Activated CD8-positive, alpha-beta memory T cell treated with anti-CD3 and anti-CD28 coated beads for 36 hours (primary cell): ENCODE measurements around the gene CETN1. TPM values are rescaled to one million over a fixed set of nuclear protein-coding genes. Genes with fewer than 3 reads are reported as not detected.

Experiments used
- CTCF ChIA-PET: fragments of 350-600 bp; sonication (Branson Sonifier 250); formaldehyde crosslinking; loops from one replicate; lab custom pipeline; 2021; ENCODE audit warnings: antibody characterized with exemption; lab: Charles Lee
- POLR2A ChIA-PET: fragments of 350-600 bp; sonication (Branson Sonifier 250); formaldehyde crosslinking; loops from one replicate; lab custom pipeline; 2021; ENCODE audit warnings: antibody characterized with exemption; lab: Charles Lee
- total RNA-seq, 2 experiments: library from RNA; stranded (reverse); gene quantifications; one replicate each; pipeline ENCODE4 v1.2.3, GENCODE V29; 2021

CETN1 gene
- total RNA-seq, 2 experiments from 2014 or later = not detected

DNA sequence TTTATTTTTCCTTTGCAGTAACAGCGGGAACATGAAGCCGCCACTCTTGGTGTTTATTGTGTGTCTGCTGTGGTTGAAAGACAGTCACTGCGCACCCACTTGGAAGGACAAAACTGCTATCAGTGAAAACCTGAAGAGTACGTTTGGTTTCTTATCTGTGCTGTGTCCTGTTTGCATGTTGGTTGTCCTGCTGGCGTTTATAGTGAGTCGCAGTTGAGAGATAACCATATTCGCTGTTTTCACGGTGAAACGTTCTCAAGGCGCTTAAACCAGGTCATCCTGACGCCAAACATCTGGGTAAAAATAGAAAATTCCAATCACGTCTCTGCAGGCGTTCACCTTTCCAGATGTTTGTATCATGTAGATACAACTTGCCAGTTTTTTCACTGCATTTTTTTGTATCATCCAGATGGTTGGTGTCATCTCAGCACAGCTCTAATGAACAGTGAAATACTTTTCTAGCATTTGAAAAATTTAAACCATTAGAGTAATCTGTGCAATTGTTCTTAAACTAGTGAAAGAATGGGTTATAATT, 37.9 kb downstream of the CETN1 start:
- POLR2A ChIA-PET = no interaction called here
- CTCF ChIA-PET = no interaction called here

DNA sequence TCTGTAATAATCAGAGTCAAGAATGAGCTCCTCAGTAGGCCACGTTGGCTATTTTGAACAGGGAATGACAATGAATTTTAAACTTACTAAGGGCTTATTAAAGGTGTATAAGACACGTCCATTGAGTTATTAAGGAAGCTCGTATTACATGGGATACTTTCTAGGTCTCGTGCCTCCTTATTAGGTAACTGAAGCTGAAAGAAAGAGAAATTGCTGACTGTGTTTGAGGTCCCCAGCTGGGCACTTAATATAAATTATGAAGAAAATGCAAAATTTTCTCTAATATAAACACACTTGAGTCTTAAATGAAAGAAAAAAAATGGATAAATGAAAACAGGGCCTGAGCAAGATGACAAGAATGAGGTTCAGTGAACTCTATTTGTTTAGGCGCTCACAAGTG, 38.4 kb downstream of the CETN1 start:
- ChIA-PET POLR2A (no interaction called here), CTCF (no interaction called here)

DNA sequence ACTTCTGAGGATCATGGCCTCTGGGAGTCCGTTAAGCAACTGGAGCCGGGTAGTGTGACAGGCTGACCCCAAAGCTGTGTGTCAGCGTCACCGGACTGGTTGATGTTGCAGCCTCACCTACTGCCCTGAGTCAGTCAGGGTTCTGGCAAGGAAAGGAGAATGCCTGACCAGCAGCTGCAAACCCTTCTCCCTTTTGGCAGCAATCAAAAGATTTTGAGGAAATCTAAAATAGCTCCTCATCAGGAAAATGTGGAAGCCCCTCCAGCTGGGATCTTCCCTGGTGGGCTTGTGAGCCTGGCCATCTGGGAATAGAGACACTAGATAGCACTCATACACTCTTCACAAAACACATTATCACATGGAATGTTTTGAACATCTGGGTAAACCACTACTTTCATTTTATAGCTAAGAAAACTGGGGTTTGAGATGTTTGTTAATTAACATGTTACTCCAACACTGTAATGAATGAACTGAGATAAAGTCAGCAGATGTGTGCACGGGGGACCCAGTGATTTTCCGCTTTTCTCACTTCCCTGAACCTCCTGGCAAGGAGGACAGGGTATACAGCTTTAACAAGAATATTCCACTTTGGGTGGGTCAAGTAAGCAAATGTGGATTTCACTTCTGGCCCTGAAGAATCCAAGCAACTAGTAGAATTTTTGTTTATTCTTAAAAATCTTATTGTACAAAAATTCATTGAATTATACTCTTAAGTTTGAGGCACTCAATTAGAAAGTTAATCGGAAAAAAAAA, 41.3 kb downstream of the CETN1 start:
- CTCF ChIA-PET = interaction anchor here (0.6 to 1.3 kb wide), 3 partner anchors 10 to 210 kb away, joined by 3 read pairs; no protein-coding TSS in a partner anchor

DNA sequence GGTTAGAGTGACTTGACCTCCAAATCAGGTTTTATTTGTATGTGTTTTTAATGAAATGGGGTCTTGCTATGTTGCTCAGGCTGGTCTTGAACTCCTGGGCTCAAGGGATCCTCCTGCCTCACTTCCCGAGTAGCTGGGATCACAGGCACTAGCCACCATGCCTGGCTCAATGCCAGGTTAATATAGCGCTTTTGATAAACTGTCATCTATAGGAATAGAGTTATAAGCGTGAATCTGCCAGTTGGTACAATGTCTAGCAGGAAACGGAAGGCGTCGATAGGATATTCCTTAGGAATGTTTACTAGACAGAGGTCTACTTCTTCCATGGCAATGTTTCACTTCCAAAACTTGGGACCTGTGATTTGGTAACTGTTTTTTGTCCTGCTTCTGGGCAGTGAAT, 42.1 kb downstream of the CETN1 start:
- POLR2A ChIA-PET = no interaction called here
- CTCF ChIA-PET = no interaction called here

More for the DNA sequence above, 41.3 kb downstream of the CETN1 start:
- POLR2A ChIA-PET = no interaction called here

DNA sequence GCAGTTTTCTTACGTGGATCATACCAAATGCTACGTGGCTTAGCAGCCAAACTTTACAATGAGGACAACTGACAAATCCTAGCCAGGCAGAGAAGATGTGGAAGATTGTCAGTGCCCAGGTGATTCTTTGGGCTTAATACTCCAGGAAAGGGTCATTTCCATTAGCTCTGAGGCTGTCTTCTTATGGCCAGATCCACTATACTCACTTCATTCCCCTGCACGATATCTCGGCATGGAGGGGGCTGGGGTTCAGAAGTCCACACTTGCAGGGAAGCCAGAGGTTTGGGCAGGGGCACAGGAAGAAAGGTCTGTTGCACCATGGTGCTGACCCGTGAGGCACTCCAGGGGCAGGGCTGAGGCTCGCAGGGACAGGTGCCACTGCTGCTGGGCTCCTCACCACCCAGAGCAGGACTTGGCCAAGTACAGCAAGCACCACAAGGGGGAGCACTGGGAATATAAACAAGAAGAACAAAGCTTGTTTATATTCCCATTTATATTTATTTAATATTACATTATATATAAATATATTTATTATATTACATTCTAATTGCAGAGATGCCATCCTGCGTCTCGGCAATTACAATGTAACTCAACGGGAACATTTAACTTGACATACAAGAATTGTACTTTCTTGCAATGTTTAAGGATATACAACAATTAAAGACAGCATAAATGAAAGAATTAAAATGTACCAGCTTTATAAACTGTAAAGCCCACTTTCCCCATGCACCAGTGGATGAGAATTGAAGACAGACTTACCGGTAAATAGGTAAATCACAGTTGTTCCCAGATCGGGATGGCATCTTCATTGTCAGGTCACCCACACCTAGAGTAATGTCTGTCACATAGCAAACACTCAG, 43.8 kb downstream of the CETN1 start:
- ChIA-PET CTCF (interaction anchor here (0.6 to 3.1 kb wide), 9 partner anchors 8 to 216 kb away, joined by 3 to 16 read pairs (median 4); no protein-coding TSS in a partner anchor), POLR2A (no interaction called here)

DNA sequence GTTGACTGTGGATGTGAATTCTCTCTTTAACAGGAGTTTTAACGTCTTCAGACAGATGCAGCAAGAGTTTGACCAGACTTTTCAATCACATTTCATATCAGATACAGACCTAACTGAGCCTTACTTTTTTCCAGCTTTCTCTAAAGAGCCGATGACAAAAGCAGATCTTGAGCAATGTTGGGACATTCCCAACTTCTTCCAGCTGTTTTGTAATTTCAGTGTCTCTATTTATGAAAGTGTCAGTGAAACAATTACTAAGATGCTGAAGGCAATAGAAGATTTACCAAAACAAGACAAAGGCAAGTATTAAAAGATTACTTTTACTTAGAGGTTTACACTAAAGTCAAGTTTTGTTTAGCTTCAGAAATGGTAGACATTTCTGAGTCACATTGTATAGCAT, 47.1 kb downstream of the CETN1 start:
- ChIA-PET POLR2A (no interaction called here), CTCF (interaction anchor here (0.5 to 1.1 kb wide), 2 partner anchors 105 to 212 kb away, joined by 3 read pairs; no protein-coding TSS in a partner anchor)

DNA sequence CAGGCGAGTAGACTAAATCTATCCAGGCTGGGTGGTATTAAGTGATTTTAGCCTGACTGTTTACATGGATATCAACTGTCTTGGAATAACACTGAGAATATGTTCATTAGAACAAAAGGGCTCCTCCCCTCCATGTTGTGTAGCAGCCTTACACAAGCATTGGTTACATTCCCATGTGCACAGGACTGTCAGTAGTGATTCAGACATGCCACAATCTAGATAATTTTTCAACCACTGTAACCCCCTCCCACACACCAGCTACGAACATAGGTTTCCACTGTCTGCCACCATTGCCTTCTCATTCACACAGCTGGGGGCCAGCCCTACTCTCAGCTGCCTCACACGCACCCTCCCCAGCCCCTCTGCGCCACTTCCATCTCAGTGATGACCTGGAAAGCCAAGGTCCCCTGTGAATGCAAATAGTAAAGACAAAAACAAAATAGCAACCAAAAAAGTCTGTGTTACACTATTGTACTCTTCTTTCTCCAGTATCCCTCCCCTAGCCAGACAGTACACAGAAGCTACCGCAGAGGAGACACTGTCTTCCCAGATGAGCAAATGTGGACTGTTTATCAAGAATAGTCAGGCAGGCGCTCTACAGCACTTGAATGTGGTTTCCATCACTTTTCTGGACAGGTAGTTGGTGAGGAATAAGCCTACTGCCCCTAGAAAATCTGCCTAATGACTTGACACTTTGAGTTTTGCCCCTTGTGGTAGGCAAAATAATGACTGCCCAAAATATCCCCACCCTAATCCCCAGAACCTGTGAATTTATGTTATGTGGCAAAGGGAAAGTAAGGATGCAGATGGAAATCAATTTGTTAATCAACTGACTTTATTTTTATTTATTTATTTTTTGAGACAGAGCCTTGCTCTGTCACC, 49.3 kb downstream of the CETN1 start:
- CTCF ChIA-PET = no interaction called here

DNA sequence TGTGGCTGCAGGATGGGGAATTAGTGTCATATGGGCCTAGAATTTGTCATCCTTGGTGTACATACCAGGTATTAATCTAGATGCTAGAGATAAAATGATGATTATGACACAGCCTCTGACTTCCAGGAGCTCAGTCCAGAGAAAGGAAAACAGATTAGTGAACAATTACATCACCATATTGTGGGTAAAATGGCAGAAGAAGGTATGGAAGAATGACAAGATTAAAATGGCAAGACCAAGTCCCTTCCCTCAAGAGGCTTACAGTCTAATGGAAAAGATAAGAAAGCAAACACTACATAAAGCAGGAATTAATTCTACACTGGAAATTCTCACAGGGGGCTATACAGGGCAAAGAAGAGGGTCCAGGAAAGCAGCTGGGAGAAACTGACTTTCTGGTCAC, 51.4 kb downstream of the CETN1 start:
- POLR2A ChIA-PET = no interaction called here

More for the DNA sequence above, 49.3 kb downstream of the CETN1 start:
- POLR2A ChIA-PET = no interaction called here

More for the DNA sequence above, 51.4 kb downstream of the CETN1 start:
- CTCF ChIA-PET = interaction anchor here (1.2 kb wide), 2 partner anchors 11 to 42 kb away, joined by 3 read pairs; no protein-coding TSS in a partner anchor

Other genes starting within 250 kb of the CETN1 start
- not detected for gene COLEC12, start 79.7 kb upstream of the CETN1 start, total RNA-seq
- not detected for gene CLUL1, start 16.6 kb downstream of the CETN1 start, total RNA-seq
- gene TYMS, start 77.3 kb downstream of the CETN1 start, total RNA-seq = 100 to 1,000 TPM; 314 to 318 TPM
- gene ENOSF1, start 132.2 kb downstream of the CETN1 start, total RNA-seq = 10 to 100 TPM; 74.0 to 75.2 TPM
- gene YES1, start 231.9 kb downstream of the CETN1 start, total RNA-seq = 10 to 100 TPM; 27.4 to 32.2 TPM